Measurements from ENCODE around the gene ADORA1. TPM values are rescaled to one million over a fixed set of nuclear protein-coding genes. Genes with fewer than 3 reads are reported as not detected.

Gene ADORA1
- polyA plus RNA-seq (ENCODE audit: insufficient read length in 4 of 4) = 1 to 10 TPM; 1.6 to 6.8 (median 4.4) TPM

DNA sequence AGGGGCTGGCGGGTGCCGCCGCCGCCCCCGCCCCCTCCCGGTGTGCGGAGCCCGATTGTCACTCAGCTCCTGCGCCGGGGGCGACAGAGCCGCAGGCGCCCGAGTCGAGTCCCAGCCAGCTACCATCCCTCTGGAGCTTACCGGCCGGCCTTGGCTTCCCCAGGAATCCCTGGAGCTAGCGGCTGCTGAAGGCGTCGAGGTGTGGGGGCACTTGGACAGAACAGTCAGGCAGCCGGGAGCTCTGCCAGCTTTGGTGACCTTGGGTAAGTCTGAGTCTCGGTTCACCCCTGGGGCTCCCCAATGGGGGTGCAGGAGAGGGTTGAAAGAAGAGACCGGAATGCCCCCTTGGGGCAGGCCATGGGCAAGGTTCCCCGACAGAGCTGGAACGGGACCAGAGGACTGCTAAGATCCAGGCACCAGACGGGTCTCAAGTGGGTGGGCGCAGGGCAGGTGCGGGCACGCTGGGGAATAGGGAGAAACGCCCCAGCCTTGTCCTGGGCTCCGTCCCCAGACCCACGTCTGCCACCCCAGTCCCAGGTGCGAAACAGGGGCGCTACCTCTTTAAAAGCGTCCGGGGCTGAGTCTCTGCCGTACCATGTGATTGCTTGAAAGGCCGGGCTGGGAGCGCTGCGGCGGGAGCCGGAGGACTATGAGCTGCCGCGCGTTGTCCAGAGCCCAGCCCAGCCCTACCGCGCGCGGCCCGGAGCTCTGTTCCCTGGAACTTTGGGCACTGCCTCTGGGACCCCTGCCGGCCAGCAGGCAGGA, at the start of gene ADORA1:
Gene ADORA1 (plus strand): TSS at position 61 of the 765 bp plus-strand sequence. CDS start 1,116 bp downstream, outside the sequence.
- DNase-seq (ENCODE audit: low read depth in 4 of 4, low spot score in 3 of 4) = no peak

DNA sequence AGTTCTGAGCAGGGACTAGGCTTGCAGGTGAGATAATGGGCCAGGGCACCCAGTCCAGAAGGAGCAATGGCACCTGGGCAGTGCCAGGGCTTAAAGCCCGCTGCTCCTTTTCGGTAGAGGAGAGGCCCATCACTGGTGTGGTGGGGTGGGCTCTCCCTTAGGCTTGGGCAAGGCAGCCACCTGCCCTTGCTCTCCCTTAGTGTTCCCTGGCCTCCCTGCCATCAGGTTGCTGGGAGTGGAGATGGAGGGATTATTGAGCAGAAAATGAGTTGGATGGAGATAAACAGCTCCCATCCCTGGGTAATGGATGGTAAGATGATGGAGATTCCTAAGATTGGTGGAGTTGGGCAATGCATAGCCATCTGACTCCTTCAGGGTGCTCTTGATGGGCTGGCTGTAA, 49.6 kb upstream of the ADORA1 start:
- DNase-seq (ENCODE audit: low read depth in 4 of 4, low spot score in 3 of 4) = no peak

DNA sequence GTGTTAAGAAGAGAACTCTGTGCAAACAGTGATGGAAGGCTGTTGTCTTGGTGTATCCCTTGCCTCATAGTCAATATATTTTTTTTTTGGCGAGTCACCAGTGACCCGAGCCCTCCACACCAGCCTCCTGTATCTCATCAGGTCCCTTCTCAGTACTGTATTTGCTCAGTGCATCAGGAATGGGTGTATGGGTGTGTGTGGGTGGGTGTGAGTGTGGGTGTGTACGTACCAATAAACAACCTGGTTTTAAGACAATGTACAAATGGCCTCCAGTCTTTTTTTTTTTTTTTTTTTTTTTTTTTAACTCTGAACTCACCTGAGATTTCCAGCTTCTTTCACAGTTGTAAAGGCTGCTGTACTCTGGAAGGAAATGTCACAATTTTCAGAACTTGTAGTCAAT, 49.0 kb upstream of the ADORA1 start:
- no peak for DNase-seq (ENCODE audit: low read depth in 4 of 4, low spot score in 3 of 4)

DNA sequence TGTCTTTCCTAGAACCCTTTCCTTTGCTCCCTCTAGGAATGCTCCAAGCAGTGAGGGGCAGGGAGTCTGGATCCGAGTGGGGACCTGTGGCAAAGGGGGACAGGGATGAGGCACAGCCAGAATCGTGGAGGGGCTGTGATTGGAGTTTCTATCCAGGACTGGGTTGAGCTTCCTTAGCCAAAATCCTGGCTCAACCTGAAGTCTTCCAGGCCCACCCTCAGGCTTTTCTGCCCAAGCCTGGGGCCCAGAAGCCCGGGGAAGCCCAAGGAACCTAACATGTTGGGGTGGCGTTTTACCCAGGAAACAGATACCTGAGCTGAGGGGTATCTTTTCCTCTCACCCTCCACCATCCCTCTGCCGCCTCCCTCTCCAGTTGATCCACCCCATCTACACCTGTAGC, 47.1 kb upstream of the ADORA1 start:
- no peak for DNase-seq (ENCODE audit: low read depth in 4 of 4, low spot score in 3 of 4)

DNA sequence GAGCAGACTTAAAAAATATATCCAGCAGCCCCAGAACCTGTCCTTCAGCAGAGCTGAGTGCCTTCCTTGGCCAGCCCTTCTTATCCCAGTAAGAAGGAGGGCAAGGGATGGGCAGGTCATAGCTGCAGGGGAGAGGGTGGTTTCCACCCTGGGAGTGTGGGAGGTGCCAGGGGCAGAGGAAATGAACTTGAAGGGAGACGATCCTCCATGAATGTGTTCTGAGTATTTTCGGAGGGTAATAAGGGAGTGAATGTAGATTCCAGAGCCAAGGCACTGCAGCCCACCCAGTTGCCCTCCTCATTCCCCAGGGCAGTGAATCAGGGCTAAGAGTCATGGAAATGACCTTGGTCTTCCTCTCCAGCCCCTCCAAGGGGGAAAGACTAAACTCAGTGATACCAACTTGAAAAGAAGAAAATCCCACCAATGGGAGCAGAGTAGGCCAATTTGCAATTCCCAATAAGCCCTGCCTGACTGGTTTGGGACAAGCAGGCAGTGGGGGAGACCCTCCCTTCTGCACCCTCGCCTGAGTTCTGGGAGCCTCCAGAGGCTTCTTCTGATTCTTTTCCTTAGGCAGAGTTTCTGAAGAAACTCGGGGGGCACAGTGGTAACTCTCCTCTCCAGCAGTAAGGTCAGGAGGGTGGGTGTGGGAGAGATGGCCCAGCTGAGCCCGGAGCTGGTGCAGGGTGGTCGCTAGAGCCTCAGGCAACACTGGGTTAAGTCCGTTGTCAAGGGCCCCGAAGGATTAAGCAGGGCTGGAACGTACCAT, 45.9 kb upstream of the ADORA1 start:
- DNase-seq (ENCODE audit: low read depth in 4 of 4, low spot score in 3 of 4) = no peak

DNA sequence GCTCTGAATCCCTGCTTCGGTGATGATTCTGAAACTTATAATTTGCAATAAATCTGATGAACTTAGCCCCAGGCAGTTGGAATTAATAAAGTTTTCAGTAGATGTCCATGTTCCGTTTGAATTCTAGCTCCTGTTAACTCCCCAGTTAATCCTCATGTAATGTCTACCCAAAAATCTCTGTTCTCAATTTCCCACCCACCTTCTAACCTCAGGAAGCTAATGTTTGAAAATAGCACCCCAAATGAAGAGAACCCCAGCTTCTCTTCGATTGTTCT, 45.4 kb upstream of the ADORA1 start:
- DNase-seq (ENCODE audit: low read depth in 4 of 4, low spot score in 3 of 4) = no peak

DNA sequence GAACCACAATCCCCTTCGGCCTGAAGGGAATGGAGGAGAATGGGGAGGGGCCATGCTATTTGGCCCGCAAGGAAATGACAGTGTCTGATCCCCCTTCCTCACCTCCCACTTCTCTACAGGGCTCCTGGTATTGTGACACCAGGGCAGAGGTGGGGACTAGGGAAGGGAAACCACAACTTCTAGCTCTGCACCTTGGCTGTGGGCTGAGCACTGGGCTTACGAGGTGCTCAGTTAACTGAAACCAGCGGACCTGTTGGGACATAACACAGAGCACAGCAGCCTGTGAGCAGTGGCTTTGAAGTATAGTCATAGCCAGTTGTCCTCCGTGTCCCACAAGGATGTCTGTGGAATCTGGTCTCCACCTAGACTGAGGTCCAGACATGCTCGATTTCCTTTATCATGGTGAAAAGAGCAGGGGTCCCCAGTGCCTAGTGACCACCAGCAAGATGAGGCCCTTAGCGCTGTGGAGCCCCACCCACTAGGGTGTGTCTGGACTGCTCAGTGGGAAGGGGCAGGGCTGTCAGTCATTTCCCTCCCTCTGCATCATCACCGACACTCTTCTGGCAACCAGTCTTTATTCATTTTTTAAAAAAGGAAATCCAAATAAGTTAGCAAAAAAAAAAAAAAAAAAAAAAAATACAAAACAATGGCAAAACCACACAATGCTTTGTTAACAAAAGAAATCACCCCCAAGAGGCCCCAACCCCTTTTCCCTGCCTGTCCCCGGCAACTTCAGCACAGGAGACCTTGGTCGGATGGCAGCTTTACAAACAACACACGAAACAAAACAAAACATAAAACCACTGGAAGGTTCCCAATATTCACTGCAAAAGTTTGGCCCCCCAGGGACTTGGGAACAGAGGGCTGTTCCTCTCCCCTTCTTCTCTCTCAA, 44.7 kb upstream of the ADORA1 start:
- no peak for DNase-seq (ENCODE audit: low read depth in 4 of 4, low spot score in 3 of 4)

DNA sequence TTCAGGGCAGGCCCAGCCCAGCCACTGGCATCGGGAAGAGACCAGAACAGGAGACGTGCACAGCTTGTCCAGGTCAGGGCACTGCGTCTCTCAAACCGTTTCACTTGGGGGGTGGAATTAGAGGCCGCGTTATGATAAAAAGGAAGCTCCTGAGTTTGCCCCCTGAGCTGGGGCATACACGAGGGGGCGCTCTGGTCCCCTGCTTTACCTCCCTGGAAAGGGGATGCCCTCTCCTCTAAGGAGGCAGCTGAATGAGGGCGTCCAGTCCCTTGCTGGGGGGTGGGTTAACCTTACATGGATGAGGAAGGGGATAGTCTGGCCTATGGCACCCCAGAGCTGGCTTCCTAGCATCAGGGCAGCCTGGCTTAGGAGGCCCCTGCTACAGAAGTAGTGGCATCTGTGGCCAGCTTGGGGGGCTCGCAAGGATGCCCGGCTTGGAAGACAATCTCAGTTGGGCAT, 44.0 kb upstream of the ADORA1 start:
- no peak for DNase-seq (ENCODE audit: low read depth in 4 of 4, low spot score in 3 of 4)

DNA sequence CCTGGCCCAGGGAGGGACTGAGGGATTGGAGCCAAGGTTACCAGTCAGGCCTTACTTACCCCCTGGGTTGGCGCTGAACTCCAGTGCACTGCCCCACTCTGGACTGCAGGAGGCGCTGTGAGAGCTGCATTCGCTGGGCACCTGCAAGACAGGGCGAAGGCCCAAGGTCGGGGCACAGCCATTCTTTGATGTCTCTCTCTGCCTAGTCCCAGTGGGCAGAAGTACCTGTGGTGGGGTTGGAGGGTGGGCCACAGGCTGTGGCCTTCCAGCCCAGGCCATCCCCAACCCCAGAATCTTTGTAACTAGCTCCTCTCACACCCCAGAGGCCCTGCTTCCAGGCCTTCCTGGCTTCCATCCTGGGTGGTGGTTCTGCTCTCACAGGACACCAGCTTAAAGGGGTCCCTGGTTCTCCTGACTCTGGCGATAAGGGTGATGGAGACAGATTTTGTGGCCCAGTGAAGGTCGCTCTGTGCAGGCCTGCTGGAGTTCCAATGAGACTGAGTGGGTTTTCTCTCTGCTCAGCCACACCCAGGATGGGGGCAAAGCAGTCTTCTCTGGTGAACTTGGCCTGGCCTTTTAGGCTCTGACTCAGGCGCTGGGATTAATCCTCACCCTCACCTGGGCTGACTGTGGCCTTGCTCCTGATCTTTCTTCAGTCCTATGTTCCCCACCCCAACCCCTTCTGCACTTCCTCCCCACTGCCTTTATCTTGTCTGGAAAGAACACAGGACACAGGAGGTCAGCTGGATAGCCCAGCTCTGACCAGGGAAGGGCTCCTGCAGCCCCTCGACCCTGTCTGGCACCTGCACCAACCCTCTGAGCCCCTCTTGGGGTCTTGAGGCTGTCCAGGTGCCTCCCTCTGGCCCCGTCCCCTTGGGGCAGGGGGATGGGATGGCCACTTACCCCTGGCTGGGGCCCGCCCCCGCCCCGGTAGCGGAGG, 42.7 kb upstream of the ADORA1 start:
- DNase-seq (ENCODE audit: low read depth in 4 of 4, low spot score in 3 of 4) = no peak

DNA sequence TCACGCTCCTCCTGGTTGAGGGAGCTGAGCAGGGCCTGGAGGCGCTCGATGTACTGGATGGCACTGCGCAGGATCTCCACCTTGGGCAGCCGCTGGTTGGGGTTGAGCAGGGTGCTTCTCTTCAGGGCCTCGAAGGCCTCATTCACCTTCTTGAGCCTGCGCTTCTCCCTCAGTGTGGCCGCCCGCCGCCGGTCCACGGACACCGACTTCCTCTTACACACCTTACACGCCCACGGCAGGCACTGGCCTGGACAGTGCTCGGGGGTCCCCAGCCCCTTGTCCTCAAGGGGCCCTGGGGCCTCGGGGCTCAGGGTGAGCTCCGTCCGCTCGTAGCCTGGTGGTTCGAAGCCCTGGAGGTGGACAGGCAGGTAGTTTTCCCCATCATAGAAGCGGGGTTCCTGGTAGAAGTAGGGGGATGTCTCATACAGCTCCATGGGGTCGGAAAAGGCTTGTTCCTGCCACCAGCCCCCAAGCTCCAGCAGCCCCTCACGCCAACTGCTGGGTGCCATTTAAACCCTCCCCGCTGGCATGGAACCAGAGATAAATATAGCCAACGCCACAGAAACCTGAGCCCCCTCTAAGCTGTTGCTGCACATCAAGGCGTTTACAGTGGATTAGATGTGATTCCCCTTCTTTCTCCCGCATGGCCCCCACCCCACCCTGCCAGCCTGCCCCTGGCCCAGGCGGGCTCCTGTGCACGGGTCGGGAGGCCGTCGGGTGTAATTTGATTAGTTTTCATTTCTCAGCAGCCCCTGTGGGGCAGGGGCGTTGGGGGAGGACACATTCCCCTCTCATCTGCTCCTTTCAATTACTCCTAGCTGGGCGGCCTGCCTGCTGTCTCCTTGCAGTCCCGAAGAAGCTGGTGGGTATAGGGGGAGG, 41.8 kb upstream of the ADORA1 start, which contains the start of gene MYOG:
Gene MYOG (minus strand): TSS at position 485 of the 879 bp plus-strand sequence. CDS start 51 bp downstream, at position 434.
- DNase-seq (ENCODE audit: low read depth in 4 of 4, low spot score in 3 of 4) = no peak

DNA sequence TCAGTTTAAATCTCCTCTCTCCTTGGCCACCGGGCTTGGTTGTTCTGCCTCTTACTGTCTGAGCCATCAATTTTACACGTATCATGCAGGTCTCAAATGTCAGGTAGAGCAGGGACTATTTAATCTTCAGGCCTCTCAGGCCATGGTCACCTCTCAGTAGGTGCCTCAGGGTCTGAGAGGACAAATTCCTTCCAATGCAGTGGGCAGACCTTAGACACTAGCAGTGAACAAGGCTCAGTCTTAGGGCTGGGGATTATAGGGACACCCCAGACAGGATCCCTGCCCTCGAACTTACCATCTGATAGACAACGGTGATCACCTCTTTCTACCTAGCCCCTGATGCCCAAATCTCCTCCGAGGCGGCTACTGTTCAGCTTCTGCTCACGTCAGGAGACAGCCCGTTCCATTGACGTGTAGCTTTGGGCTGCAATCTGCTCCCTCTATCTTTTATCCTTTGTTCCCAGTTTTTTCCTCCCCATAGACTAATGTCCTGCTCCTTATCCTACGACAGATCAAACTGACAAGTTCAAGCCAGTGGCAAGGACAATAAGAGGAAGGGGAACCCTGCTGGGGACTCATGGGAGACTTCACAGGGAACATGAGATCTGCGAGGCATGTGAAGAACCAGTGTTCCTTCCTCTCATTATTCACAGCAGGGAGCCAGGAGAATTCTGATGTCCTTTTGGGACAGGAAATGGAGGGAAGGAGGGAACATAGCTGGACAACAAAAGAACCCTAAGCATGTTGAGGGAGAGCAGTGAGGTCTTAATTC, 40.3 kb upstream of the ADORA1 start:
- no peak for DNase-seq (ENCODE audit: low read depth in 4 of 4, low spot score in 3 of 4)

DNA sequence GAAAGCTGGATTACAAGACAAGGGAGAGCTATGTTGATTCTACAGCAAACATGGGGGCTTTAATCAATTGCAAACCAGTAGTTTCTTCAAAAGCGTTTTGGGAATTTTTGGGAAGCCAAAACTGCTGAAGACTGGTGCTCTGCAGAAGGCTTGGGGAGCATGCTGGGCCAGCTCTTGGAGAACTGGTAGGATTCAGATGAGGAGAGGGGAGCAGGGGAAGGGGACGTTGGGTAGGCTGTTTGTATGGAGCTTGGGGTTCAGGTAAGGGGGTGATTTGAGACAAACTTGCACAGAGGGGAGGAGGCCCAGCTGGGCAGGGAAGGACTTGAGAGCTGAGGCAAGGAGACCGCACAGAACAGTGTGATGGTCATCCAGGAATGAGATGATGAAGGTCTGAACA, 39.1 kb upstream of the ADORA1 start:
- DNase-seq (ENCODE audit: low read depth in 4 of 4, low spot score in 3 of 4) = no peak

DNA sequence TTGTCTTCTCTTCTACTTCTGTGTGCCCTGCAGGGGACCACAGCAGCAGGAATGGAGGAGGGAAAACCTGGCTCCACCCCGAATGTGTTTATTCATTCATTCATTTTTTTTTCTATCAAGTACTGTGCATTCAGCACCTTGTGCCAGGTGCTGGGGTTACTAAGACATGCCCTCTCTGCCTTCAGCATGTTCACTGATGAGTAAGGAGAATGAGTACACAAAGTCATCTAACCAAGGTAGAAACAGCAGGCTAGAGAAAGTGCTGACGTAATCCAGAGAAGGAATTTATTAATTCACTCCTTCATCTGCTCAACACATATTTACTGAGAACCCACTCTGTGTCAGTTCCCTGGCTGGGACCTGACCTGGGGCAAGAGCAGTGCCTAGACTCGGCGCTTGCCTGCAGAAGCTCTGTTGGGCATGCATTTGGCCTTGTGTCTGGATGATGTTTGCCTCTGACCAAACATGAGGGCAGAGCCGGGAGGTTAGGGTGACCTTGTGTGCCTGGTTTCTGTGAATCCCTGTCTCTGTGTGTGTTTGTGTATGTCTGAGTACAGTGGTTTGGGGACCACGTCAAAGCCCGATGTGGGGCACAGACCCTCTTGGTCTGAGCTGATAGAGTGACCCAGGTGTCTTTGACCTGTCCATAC, 38.4 kb upstream of the ADORA1 start:
- no peak for DNase-seq (ENCODE audit: low read depth in 4 of 4, low spot score in 3 of 4)

DNA sequence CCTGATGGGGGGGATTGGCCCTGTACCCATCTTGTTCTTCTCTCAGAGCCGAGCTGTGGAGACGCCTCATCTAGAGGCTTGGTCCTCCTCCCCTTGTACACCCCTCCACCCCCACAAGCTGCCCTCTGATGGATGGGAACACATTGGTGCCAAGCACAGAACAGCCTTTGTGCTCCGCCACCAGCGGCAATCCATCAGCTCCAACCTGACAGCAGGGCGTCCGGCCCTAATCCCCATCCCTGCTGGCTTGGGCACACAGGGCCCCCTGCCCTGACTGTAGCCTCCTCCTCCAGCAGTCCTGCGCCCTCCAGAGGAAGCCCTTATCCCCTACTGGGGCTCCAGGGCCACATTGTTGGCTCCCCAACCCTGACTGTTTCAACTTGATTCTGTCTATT, 37.9 kb upstream of the ADORA1 start:
- no peak for DNase-seq (ENCODE audit: low read depth in 4 of 4, low spot score in 3 of 4)

DNA sequence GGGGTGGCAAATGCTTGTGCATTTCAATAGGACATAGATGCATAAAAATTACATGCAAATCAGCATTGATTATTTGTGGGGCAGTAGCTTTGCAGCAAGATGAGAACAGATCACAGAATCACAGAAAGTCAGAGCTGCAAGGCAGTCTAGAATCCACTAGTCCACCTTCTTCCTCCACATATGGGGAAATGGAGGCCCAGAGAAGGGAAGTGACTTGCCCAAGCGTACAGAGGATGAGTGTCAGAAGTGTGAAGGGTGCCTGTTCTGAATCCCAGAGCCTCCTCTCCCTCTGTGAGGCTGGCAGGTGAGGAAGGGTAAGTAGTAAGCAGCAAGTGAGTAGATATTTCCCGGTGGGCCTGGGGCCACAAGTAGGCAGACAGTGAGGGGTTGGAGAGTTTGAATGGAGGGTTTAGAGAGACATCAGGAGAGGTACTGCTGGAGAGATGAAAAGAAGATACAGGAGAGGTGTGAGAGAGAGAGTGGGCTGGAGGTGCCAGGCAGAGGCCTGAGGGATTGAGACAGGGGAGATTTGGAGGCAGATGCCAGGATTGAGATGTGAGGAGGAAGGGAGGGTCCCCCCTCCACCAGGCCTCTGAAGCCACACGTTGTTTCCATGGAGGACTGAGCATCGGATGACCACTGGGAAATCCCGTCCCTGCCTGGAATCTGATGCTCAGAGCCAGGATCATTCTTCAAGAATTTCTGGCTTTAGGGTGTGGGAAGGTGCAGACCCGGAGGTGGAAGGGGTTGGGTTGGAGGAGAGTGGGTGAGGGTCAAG, 36.9 kb upstream of the ADORA1 start:
- no peak for DNase-seq (ENCODE audit: low read depth in 4 of 4, low spot score in 3 of 4)

DNA sequence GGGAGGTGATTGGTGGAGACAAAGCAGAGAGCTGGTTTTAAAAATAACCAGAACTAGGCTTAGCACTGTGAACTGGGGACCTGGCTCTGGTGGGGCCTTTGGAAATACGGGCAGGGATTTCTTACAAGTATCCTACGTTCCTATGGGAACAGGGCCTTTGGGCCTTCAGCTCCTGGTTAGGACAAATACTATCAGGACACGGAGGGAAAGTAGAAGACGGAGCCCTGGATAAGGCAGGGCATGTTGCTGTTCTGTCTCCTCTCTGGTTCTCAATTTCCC, 36.4 kb upstream of the ADORA1 start:
- no peak for DNase-seq (ENCODE audit: low read depth in 4 of 4, low spot score in 3 of 4)

DNA sequence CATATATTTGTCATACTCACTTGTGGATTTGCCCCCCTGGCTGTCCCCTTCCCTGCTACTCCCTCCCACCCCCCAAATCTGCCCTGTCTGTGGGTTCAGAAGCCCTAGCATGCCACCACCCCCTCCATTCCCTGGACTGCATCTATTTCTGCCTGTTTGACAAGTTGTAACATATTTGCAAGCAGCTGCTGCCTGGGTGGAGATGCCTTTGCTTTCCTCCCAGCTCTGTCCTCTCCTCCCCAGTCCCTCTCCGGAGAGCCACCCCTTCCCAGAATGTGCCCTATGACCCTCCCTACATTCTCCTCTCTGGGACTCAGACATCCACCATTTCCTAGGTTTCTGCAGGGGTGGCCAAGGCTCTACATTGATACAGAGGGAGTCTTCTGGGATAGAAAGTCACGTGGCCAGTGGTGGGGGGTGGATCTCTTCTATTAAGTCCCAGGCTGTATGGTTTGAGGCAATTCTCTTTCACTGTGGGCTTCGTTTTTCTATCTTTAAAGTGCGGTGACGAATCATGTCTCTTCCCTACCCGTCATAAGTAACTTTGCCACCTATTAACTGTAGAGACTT, 35.7 kb upstream of the ADORA1 start:
- no peak for DNase-seq (ENCODE audit: low read depth in 4 of 4, low spot score in 3 of 4)
